ENCODE measurements around the gene NAPEPLD. TPM values are rescaled to one million over a fixed set of nuclear protein-coding genes. Genes with fewer than 3 reads are reported as not detected.

The NAPEPLD gene
- total and polyA plus RNA-seq, 2 of the 8 experiments (the other 6 are each of a cell fraction or from before 2014, with no cell fraction given): 4.2 to 9.9 TPM

GRCh38 chr7:103116991-103117390, 31.9 kb downstream of the NAPEPLD start:
- Histone ChIP-seq H4K91ac (replicated peaks; ENCODE audit: insufficient read length, low read length) (no peak overlapping the region), H3K9me3 (ENCODE audit: insufficient read depth in 2 of 2, low read depth in 1 of 2, low read length in 1 of 2) (no peaks in the 10 kb centered on the region), H3K23me2 (ENCODE audit: low read depth, low read length) (no peaks in the 10 kb centered on the region), H3K4me1 (replicated peaks in 1 of 4; ENCODE audit: control insufficient read depth in 3 of 4, insufficient read depth in 4 of 4, low read length in 3 of 4) (no peaks in the 10 kb centered on the region), H4K20me1 (replicated peaks in 1 of 2; ENCODE audit: control insufficient read depth in 1 of 2, insufficient read depth in 2 of 2, low read length in 2 of 2) (no peaks in the 10 kb centered on the region), H3K18ac (ENCODE audit: extremely low read depth, low read length) (no peak overlapping the region), H2AK5ac (ENCODE audit: low read depth, low read length) (no peak overlapping the region), H3K4me2 (ENCODE audit: insufficient read depth in 1 of 2, low read depth in 2 of 2, low read length in 2 of 2) (no peak overlapping the region), H3K4me3 (ENCODE audit: extremely low read depth in 1 of 4, insufficient read depth in 2 of 4, low read depth in 3 of 4, low read length in 4 of 4) (no peak overlapping the region), H3K14ac (ENCODE audit: insufficient read length) (no peak overlapping the region), H2BK120ac (replicated peaks; ENCODE audit: low read depth, low read length) (no peak overlapping the region), H2BK5ac (ENCODE audit: low read depth, low read length) (no peak overlapping the region), H3K79me2 (ENCODE audit: control insufficient read depth in 1 of 2, insufficient read depth in 2 of 2, low read length in 2 of 2) (no peaks in the 10 kb centered on the region), H4K8ac (ENCODE audit: extremely low read depth, insufficient read depth, low read length) (no peak overlapping the region), H3K4ac (replicated peaks; ENCODE audit: insufficient read length, low read depth, low read length) (no peak overlapping the region), H2BK12ac (ENCODE audit: low read depth, low read length) (no peak overlapping the region), H3K27me3 (replicated peaks in 1 of 4; ENCODE audit: control insufficient read depth in 3 of 4, extremely low read depth in 1 of 4, insufficient read depth in 3 of 4, low read length in 3 of 4) (no peaks in the 10 kb centered on the region), H3K36me3 (ENCODE audit: control insufficient read depth in 2 of 4, insufficient read depth in 4 of 4, low read length in 3 of 4) (peaks cover 0 to 16% (median 6%) of the 10 kb centered on the region in 4 experiments; a peak in 4 of 8 replicates), H3K9ac (replicated peaks in 1 of 4; ENCODE audit: extremely low read depth in 1 of 4, low read depth in 3 of 4, low read length in 3 of 4) (no peak overlapping the region), H2BK15ac (ENCODE audit: low read length) (no peak overlapping the region), H3K27ac (ENCODE audit: low read depth, low read length) (no peak overlapping the region), H3K79me1 (ENCODE audit: low read depth, low read length) (no peaks in the 10 kb centered on the region), H2AFZ (ENCODE audit: low read length) (no peak overlapping the region), H3K23ac (ENCODE audit: insufficient read length) (no peak overlapping the region), H2BK20ac (ENCODE audit: low read length) (no peak overlapping the region), H4K5ac (ENCODE audit: insufficient read length, low read depth, low read length) (no peak overlapping the region), H3K56ac (replicated peaks; ENCODE audit: insufficient read length, low read depth, low read length) (no peak overlapping the region)
- TF ChIP-seq NANOG (IDR thresholded peaks at IDR 0.05; ENCODE audit: insufficient read depth, low read depth, low read length, poor library complexity, severe bottlenecking): no peak
- no peak for TF ChIP-seq SP2 (IDR thresholded peaks at IDR 0.05; ENCODE audit: low read length)
- TF ChIP-seq GTF2F1 (IDR thresholded peaks at IDR 0.05; ENCODE audit: borderline replicate concordance, low read depth, low read length): no peak
- TF ChIP-seq RNF2 (IDR thresholded peaks at IDR 0.05; ENCODE audit: borderline replicate concordance, low read depth, low read length, missing control alignments, poor library complexity, severe bottlenecking): no peak
- TF ChIP-seq SIN3A (conservative IDR thresholded peaks at IDR 0.05 in 1 of 2, IDR thresholded peaks at IDR 0.05 in 1 of 2; ENCODE audit: low read depth in 1 of 2, low read length in 2 of 2): no peak
- TF ChIP-seq SAP30 (IDR thresholded peaks at IDR 0.05; ENCODE audit: insufficient read depth, insufficient replicate concordance, low read length): no peak
- TF ChIP-seq BRCA1 (IDR thresholded peaks at IDR 0.05; ENCODE audit: low read depth, low read length): no peak
- TF ChIP-seq NRF1 (IDR thresholded peaks at IDR 0.05; ENCODE audit: low read depth, low read length): no peak
- TF ChIP-seq POU5F1 (IDR thresholded peaks at IDR 0.05; ENCODE audit: low read depth, low read length): no peak
- TF ChIP-seq BACH1 (IDR thresholded peaks at IDR 0.05; ENCODE audit: low read length): no peak
- TF ChIP-seq EP300 (IDR thresholded peaks at IDR 0.05; ENCODE audit: borderline replicate concordance in 1 of 2, low read depth in 2 of 2, low read length in 2 of 2): no peak
- TF ChIP-seq FOSL1 (IDR thresholded peaks at IDR 0.05; ENCODE audit: insufficient read depth, low read depth, low read length): no peak
- no peak for TF ChIP-seq SP1 (IDR thresholded peaks at IDR 0.05; ENCODE audit: low read depth, low read length)
- POLR2A ChIA-PET (ENCODE audit: partially characterized antibody): no interaction called here
- CTCF ChIA-PET (ENCODE audit: partially characterized antibody): interaction anchor here (0.6 to 1.1 kb wide), 2 partner anchors 11 to 24 kb away, joined by 3 to 4 read pairs; no protein-coding TSS in a partner anchor
- FAIRE-seq: no peak
- no peak for DNase-seq (ENCODE audit: low read depth in 1 of 2, low spot score in 2 of 2)

Measured in H1 (cell line).